ENCODE results near the gene FOXRED2.

GRCh38 chr22:36512333-36512732 lies 5.5 kb upstream of the FOXRED2 start:
- TF ChIP-seq CTCF (IDR thresholded peaks at IDR 0.05) (no peak), POLR2A (IDR thresholded peaks at IDR 0.05) (no peak)

All from Peyer's patch (tissue), 4 donors.